NCI-H748 (cell line): Measurements from ENCODE around the gene SCN4A.

Source experiments
- DNase-seq: peaks from one replicate; lab custom pipeline; 2025; ENCODE audit not compliant: unreplicated experiment; lab: John Stamatoyannopoulos, UW

Gene SCN4A

DNA sequence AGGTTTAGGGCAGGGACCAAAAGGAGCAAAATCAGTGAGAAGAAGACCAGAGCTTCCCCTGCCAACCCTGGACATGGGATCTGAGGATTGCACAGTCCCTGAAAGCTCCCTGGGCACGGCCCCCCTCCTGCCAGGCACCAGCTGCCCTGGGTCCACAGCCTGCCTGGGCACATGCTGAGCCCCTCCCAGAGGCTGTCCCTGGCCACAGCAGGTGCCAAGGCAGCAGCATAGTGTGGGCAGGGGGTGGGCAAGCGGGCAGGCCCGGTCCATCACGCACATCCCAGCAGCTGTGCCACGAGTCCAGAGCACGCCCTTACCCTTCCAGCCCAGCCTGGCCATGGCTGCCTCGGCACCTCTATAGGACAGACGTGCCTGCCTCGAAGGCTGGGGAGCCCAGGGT lies 12.7 kb downstream of the SCN4A start:
- no peak for DNase-seq

DNA sequence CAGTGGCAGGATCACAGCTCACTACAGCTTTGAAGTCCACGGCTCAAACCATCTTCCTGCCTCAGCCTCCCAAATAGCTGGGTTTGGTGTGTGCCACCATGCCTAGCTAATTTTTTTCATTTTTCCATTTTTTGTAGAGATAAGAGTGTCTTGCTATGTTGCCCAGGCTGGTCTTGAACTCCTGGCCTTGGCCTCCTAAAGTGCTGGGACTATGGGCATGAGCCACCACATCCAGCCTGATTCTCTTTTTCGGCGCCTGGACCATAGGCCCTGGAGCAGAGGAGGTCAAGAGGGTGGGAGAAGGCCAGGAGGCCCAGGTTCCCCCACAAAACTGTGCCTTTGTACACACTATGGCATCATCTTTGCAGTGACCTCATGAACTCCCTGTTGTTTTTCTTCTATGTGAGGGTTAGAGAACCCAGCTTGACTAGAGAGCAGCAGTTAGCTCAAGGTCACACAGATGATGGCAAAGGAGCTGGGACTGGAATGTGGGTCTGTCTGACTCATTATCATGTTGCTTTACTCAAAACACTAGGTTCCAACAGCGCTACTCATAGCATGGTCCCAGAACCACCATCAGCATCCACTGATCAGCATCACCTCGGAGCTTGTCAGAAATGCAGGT lies 16.3 kb downstream of the SCN4A start:
- DNase-seq, result no peak

- no peak for DNase-seq
These were observed 16.9 kb downstream of the SCN4A start for GRCh38 chr17:63955791-63956190.

- no peak for DNase-seq
These were observed 17.5 kb downstream of the SCN4A start for GRCh38 chr17:63955232-63955631.

- DNase-seq, result no peak
These were observed 18.2 kb downstream of the SCN4A start for GRCh38 chr17:63954402-63955063.

- peak; percentile 36 for DNase-seq
These were observed 21.5 kb downstream of the SCN4A start for GRCh38 chr17:63950940-63951907.

DNA sequence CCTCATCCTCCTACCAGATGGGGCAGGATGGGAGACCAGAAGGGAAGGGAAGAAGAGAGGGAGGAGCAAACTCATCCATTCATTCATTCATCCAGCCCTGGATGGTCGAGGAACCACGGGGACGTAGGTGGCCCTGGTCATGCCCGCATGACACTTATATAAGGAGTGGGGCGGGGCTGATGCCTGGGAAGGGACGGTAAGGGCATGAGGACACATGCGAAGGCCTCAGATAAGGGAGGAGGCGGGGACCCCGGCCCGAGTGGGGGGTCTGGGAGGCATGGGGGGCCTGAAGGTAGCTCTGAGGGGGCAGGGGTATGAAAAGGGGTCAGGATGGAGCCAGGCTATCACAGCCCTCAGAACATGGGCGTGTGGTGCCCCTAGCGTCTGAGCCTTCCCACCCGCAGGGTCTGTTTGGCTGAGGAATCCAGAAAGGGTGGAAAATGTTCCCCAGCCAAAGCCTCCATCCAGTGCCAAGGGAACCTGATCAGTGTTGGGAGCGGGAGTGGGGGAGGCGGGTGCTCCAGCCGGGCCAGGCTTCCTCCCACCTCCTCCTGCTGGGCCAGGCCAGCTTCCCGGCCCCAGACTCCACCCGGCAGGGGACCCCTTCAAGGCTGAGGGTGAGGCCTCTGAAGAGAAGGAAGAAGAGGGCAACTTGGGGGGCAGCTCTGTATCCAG lies 23.0 kb downstream of the SCN4A start:
- no peak for DNase-seq

- DNase-seq, result no peak
These were observed 24.2 kb downstream of the SCN4A start for GRCh38 chr17:63948521-63948920.

DNA sequence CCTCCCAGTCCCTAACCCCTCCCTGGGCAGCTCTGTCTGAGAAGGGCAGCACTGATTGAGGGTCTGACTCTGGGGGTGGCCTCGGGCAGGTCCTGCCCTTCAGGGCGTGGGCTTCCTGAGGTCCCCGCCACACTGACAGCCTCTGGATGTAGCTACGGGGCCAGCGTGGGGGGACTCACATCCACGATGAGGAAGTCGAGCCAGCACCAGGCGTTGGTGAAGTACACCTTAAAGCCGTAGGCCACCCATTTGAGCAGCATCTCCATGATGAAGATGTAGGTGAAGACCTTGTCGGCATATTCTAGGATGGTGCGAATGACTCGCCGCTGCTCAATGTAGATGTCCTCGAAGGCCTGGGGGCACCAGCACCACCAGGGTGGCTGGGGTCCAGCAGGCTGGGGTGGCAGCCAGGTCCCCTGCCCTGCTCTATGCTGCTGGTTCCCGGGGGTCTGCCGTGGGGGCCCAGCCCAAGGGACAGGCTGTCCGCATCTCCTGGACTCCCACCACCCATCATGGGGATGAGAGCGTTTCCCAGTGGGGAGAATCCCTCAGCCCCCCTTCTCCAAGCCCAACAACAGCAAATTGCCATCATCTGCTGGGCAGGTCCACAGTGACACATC lies 24.9 kb downstream of the SCN4A start:
- no peak for DNase-seq

GRCh38 chr17:63946440-63947363 lies 26.0 kb downstream of the SCN4A start:
- peak; percentile 11 for DNase-seq

DNA sequence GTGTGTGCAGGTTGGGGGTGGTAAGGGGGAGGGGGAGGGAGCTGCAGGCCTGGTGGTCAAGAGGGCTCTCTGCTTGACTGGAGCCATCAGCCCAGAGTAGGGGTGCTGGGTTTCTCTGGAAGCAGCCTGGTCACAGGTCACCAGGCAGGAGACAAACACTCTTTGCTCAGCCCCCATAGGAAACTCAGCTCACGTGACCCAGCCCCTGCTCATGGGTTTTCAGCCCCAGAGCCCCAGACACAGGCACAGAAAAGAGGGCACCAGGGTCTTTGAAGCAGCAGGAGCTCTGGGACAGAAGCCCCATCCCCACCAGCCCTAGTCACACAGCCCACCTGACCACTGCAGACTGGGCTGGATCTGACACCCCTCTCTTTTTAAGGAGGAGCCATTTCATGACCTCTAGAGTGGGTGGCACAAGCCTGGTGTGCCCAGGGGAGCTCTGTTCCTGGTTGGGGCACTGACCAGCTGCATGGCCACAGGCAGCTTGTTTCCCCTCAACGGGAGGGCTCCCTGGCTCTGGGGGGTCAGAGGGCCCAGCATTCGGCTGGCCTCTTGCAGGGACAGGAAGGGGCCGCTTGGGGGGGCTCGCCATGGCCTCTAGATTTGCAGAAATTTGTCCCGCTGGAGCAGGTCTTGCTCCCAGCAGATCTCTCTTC lies 26.8 kb downstream of the SCN4A start:
- no peak for DNase-seq

- DNase-seq, result no peak
These were observed 27.8 kb downstream of the SCN4A start for GRCh38 chr17:63944736-63945499.

DNA sequence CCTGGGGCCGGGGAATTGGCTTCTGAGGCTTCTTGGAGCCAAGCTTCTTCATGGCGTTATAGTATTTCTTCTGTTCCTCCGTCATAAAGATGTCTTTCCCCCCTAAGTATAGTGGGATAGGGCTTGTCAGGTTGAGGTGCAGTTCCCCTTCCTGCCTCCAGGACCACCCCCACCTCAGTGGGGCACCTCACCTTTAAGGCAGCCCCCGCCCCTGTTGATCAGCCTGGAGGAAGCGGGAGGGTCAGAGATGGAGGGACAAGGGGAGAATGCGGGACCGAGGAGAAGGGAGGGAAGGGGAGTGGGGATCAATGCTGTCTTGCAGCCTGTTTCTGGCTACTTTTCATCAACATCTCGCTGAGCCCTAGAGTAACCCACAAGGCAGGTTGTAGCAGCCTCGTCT lies 29.0 kb downstream of the SCN4A start:
- no peak for DNase-seq

DNA sequence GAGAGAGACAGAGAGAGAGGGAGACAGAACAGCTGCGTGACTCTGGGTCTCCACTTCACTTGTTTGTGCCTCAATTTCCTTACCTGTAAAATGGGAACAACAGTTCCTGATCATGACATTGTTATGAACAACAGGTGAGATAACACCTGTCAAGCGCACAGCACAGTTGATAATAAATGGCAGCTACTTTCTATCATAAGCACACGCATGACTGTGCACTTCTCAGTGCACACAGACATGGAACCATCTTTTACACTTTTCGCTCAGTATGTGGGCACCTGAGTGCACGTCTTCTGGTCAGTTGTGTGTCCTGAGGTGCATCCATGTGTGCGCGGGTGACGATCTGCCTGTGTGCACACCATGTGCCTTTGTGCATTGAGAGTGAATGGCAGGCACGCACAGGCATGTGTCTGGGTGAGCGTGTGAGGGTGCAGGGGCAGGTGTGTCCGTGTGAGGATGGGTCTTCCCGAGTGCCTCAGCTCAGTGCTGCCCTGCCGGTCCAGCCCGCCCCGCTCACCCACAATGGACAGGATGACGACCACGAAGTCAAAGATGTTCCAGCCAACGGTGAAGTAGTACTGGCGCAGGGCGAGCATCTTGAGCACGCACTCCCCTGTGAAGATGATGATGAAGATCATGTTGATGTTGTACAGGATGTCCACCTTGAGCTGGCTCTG lies 30.3 kb downstream of the SCN4A start:
- DNase-seq, result no peak

GRCh38 chr17:63941751-63942150 lies 31.0 kb downstream of the SCN4A start:
- no peak for DNase-seq

- no peak for DNase-seq
These were observed 31.6 kb downstream of the SCN4A start for GRCh38 chr17:63941162-63941561.

- no peak for DNase-seq
These were observed 32.1 kb downstream of the SCN4A start for GRCh38 chr17:63940584-63940983.

GRCh38 chr17:63939884-63940283 lies 32.8 kb downstream of the SCN4A start:
- DNase-seq, result no peak
